GM19035 (cell line): ENCODE data around the gene RRAS2.

Experiments
- ATAC-seq: cut with Tn5 transposase; IDR thresholded peaks from one replicate; pipeline ENCODE4 v1.9.1; 2021; ENCODE audit not compliant: unreplicated experiment

RRAS2 gene

GRCh38 chr11:14340721-14341120, 18.3 kb downstream of the RRAS2 start:
- ATAC-seq, result no peak

DNA sequence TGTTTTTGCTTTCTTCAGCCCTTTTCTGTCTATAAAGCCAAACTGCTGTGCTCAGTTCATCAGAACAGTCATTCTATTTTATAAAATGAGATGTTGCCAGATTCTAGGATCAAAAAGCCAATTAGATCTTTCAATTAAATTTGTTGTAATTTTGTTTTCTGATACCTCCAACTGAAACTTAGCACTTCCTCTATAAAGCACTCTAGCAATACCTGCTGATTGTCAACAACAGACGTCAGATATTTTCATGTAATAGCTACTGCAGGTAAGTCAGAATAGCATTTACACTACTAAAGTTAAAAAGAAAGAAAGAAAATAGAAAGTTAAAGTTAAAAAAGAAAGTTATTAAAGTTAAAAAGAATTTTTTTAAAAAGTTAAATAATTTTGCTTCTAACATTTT, 19.6 kb downstream of the RRAS2 start:
- ATAC-seq, result no peak

GRCh38 chr11:14336507-14337503, 22.2 kb downstream of the RRAS2 start:
- ATAC-seq, result no peak

DNA sequence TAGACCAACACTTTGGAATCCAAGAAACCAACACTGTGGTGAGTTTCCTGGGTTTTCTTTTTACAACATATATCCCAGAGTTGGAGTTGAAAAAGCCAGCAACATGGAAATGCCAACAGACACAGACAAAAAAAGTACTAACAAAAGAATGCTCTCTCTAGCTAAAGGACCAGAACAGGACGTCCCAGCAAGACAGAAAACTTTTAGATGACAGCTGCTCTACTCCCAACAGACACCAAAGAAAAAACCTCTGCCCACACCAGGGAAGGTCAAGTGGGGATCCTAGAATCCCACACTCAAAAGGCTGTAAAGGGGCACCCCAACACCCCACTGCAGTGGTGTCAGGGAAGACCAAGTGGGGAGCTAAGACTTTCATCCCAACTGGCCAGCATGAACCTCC, 23.3 kb downstream of the RRAS2 start:
- ATAC-seq, result no peak

DNA sequence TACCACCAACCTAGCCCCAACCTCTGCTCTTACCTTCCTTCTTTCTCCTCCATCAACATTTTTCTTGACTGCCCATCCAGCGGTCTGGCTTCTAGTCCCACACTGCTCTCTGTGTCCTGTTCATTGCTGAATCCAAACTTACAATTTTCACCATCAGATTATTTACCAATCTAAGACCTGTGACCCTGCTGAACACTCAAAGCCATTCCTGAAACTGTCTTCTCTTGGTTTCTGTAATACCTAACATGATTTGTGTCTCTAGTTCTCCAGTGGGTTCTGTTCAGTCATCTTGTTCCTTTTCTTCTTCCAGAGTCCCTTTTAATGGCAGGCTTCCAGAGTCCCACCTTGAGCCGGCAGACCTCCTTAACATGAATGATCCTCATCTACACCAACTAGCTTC, 24.1 kb downstream of the RRAS2 start:
- no peak for ATAC-seq

DNA sequence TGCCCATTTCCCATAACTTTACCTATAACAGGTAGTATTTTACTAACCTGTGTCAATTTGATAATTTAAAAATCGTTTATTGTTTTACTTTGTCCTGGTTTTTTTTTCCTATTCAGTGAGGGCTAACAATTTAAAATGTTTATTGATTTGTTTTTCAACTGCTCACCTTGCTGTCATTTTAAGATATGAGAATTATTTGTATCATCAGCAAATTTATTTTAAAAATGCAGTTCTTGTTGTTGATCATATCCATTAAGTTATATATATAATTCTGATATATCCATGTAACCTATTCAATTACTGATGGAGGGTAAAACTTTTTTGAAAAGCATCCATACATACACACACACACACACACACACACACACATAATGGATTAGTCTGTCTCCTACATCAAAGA, 24.8 kb downstream of the RRAS2 start:
- no peak for ATAC-seq

- no peak for ATAC-seq
Measured at GRCh38 chr11:14331476-14332136, 27.4 kb downstream of the RRAS2 start.

GRCh38 chr11:14330881-14331280, 28.1 kb downstream of the RRAS2 start:
- no peak for ATAC-seq

DNA sequence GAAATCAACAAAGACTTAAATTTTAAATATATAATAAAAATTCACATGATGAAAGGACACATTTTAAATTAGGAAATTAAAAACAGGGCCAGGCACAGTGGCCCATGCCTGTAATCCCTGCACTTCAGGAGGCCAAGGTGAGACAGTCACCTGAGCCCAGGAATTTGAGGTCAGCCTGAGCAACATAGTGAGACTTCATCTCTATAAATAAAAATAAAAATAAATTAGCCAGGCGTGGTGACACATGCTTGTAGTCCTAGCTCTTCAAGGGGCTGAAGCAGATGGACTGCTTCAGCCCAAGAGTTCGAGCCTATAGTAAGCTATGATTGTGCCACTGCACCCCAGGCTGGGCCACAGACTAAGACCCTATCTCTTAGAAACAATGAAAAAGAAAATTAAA, 29.3 kb downstream of the RRAS2 start:
- ATAC-seq, result no peak

DNA sequence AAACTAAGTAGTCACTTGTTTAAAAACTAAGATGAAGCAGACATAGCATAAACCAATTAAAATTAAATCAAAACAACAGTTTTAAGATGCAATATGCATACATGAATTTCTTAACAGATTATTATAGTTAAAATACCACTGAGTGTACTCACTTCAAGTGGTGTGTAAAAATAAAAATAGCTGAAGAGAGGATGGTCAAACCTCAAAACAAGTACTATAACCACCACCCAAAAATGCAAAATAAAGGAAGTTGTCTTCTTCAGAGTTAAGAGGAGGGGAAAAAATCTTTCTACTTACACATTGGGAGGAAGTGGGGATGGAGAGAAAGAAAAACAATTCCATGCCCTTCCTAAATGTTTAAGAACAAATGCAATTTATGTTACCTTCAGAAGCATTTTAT, 31.9 kb downstream of the RRAS2 start:
- no peak for ATAC-seq

DNA sequence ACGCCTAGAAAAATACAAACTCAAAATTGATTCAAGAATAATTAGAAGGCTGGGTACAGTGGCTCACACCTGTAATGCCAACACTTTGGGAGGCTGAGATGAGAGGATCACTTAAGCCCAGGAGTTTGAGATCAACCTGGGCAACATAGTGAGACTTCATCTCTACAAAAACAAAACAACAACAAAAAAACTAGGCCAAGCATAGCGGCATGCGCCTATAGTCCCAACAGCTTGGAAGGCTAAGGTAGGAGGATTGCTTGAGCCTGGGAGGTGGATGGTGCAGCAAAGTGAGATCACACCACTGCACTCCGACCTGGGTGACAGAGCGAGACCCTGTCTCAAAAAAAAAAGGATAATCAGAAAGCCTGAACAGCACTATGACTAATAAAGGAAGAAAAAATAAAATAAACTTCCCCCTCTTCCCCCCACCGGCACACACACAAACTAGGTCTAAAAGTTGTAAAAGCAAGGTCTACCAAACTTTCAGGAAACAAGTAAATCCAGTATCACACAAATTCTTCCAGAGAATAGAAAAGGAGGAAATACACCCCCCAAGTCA, 35.8 kb downstream of the RRAS2 start:
- no peak for ATAC-seq

DNA sequence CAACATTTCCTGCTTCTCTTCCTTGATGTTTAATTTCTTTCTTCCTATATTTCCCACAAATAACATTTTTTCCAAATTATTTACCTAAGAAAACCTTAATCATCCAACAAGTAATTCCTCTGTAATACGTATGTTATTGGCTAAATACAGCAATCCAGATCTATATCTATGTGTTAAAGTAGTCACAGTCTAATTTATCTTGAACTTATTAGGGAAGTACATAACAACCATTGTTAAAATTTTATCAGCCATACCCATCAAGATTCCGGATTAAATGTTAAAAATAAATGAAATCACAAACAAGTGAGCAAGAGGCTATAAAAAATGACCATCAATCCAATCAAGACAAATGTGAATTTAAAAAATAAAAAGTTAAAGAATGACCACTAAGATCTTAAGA, 36.5 kb downstream of the RRAS2 start:
- no peak for ATAC-seq

DNA sequence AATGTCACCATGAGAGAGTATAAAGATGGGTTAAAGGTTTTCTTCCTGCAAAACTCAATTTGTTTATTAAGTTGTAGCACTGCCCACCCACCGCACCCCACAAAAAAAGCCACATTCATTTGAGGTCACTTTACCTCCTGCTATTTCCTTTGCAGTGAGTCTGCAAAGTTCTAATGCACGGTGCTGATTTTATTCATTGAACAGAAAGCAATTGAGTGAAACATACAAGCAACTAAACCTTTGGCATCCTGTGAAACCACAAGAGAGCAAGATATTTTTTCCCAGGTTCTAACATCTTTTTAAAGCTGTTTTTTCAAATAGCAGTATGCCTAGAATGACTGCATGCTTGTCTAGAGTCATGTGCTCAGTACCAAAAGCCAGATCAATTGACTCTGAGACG, 39.0 kb downstream of the RRAS2 start:
- ATAC-seq, result peak; percentile 43

GRCh38 chr11:14318581-14318981, 40.4 kb downstream of the RRAS2 start:
- ATAC-seq, result no peak

DNA sequence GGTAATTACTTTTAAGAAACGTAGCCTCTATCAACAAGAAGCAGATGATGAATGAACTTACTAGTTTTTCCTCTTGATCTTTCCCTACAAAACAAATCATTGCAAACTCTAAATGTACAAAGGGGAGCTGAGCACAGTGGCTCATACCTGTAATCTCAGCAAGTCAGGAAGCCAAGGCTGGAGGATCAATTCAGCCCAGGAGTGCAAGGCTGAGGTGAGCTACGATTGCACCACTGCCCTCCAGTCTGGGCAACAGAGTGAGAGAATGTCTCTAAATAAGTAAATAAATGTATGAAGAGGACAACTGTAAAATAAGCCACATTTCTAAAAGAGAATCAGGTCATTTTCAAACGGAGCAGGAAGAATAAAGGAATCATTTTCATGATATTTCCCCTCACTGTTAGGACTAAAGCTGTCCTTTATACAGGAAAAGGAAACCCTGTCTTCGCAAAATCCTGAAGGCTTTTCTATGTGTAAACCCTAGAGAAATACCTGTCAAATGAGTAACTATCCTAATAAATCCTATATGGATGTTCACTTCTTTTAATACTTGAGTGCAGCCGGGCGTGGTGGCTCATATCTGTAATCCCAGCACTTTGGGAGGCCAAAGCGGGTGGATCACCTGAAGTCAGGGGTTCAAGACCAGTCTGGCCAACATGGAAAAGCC, 41.2 kb downstream of the RRAS2 start:
- ATAC-seq, result no peak

GRCh38 chr11:14315130-14315529, 43.9 kb downstream of the RRAS2 start:
- ATAC-seq, result no peak

GRCh38 chr11:14314127-14314526, 44.9 kb downstream of the RRAS2 start:
- no peak for ATAC-seq

- ATAC-seq, result no peak
Measured at GRCh38 chr11:14312736-14313438, 46.1 kb downstream of the RRAS2 start.

GRCh38 chr11:14310679-14311078, 48.3 kb downstream of the RRAS2 start:
- no peak for ATAC-seq

- no peak for ATAC-seq
Measured at GRCh38 chr11:14309425-14310192, 49.4 kb downstream of the RRAS2 start.
